Lower lobe of right lung (tissue), 2 donors: Measurements from ENCODE around the gene CYP4B1. TPM values are rescaled to one million over a fixed set of nuclear protein-coding genes. Genes with fewer than 3 reads are reported as not detected.
A peak's percentile ranks its signal among the peaks of the same experiment; 100 is the strongest.
"Not testable (repeated sequence)": the region's sequence is repeated elsewhere in the genome, so short reads cannot be mapped to it uniquely, and the experiment has no call there.

Experiments used
- ATAC-seq, 2 donors: fragments of 200-7000 bp; cut with Tn5 transposase; one replicate each; pipeline ENCODE4 v1.9.1; 2020 to 2022; ENCODE audit warnings: mild to moderate bottlenecking in 2 of 2, moderate library complexity in 2 of 2
- DNase-seq: peaks from one replicate; pipeline ENCODE4 v3.0.0-alpha.2; 2020
- H3K27ac ChIP-seq: fragments of 200-600 bp; one replicate; pipeline ENCODE4 v1.8.0; 2022
- H3K27me3 ChIP-seq: fragments of 200-600 bp; one replicate; pipeline ENCODE4 v1.8.0; 2022; ENCODE audit warnings: low read depth
- H3K36me3 ChIP-seq: fragments of 200-600 bp; one replicate; pipeline ENCODE4 v1.8.0; 2022; ENCODE audit warnings: mild to moderate bottlenecking
- H3K4me1 ChIP-seq: fragments of 200-600 bp; one replicate; pipeline ENCODE4 v1.8.0; 2022
- H3K4me3 ChIP-seq: fragments of 200-600 bp; one replicate; pipeline ENCODE4 v1.8.0; 2022; ENCODE audit warnings: mild to moderate bottlenecking
- H3K9me3 ChIP-seq: fragments of 200-600 bp; one replicate; pipeline ENCODE4 v1.8.0; 2022
- intact Hi-C: fragments of 100-400 bp; cut with DNase I; formaldehyde crosslinking; loops from one replicate; pipeline ENCODE4 v1.11.0; 2022
- total RNA-seq: library from RNA; stranded (reverse); fragmentation: NEBNext Ultra II Directional; extraction: Animal tissue kit (Norgen Biotek cat#: 25700); gene quantifications from one replicate; pipeline ENCODE4 v1.2.1, GENCODE V29; 2021
- TF ChIP-seq, protein P1 (sequence below): fragments of 200-600 bp; IDR thresholded peaks from one replicate; pipeline ENCODE4 v1.8.0; 2022; ENCODE audit warnings: antibody characterized with exemption, mild to moderate bottlenecking
- donor health status: DM: no; HTN: yes; CAD: no; lungs with severe emphysema.

The CYP4B1 gene
- total RNA-seq, 1 donor from 2014 or later = 210 TPM

GRCh38 chr1:46823151-46823550 lies 24.3 kb downstream of the CYP4B1 start:
- H3K9me3 ChIP-seq = no peaks in the 10 kb centered on the region
- intact Hi-C loops = no loop called here
- no peak for ATAC-seq
- DNase-seq = no peak
- TF ChIP-seq, protein P1, sequence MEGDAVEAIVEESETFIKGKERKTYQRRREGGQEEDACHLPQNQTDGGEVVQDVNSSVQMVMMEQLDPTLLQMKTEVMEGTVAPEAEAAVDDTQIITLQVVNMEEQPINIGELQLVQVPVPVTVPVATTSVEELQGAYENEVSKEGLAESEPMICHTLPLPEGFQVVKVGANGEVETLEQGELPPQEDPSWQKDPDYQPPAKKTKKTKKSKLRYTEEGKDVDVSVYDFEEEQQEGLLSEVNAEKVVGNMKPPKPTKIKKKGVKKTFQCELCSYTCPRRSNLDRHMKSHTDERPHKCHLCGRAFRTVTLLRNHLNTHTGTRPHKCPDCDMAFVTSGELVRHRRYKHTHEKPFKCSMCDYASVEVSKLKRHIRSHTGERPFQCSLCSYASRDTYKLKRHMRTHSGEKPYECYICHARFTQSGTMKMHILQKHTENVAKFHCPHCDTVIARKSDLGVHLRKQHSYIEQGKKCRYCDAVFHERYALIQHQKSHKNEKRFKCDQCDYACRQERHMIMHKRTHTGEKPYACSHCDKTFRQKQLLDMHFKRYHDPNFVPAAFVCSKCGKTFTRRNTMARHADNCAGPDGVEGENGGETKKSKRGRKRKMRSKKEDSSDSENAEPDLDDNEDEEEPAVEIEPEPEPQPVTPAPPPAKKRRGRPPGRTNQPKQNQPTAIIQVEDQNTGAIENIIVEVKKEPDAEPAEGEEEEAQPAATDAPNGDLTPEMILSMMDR = no peak
- no peak overlapping the region for H3K27ac ChIP-seq
- H3K4me1 ChIP-seq = peaks cover 14% of the 10 kb centered on the region
- peaks cover 11% of the 10 kb centered on the region for H3K36me3 ChIP-seq
- H3K4me3 ChIP-seq = no peak overlapping the region
- no peaks in the 10 kb centered on the region for H3K27me3 ChIP-seq

DNA sequence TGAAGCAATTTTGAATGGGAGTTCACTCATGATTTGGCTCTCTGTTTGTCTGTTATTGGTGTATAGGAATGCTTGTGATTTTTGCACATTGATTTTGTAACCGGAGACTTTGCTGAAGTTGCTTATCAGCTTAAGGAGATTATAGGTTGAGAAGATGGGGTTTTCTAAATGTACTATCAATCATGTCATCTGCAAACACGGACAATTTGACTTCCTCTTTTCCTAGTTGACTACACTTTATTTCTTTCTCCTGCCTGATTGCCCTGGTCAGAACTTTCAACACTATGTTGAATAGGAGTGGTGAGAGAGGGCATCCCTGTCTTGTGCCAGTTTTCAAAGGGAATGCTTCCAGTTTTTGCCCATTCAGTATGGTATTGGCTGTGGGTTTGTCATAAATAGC lies 28.0 kb downstream of the CYP4B1 start:
- H3K36me3 ChIP-seq, intact Hi-C loops: not testable (repeated sequence)

DNA sequence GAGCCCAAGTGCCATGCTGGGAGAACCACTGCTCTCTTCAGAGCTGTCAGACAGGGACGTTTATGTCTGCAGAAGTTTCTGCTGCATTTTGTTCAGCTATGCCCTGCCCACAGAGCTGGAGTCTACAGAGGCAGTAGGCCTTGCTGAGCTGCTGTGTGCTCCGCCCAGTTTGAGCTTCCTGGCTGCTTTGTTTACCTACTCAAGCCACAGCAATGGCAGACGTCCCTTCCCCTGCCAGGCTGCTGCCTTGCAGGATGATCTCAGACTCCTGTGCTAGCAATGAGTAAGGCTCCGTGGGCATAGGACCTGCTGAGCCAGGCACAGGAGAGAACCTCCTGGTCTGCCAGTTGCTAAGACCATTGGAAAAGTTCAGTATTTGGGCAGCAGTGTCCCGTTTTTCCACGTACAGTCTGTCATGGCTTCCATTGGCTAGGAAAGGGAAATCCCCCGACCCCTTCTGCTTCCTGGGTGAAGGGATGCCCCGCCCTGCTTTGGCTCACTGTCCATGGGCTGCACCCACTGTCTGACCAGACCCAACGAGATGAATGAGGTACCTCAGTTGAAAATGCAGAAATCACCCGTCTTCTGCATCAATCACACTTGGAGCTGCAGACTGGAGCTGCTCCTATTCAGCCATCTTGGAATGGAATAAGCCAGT lies 31.9 kb downstream of the CYP4B1 start:
- H3K27me3 ChIP-seq = no peaks in the 10 kb centered on the region
- no peaks in the 10 kb centered on the region for H3K9me3 ChIP-seq
- DNase-seq = no peak
- peak in 1 of 2 donors; percentile 7 for ATAC-seq
- no peaks in the 10 kb centered on the region for H3K36me3 ChIP-seq
- intact Hi-C loops = no loop called here
- TF ChIP-seq, protein P1 = no peak
- no peak overlapping the region for H3K4me3 ChIP-seq
- H3K27ac ChIP-seq = no peak overlapping the region
- H3K4me1 ChIP-seq = no peaks in the 10 kb centered on the region

More for the DNA sequence above, 28.0 kb downstream of the CYP4B1 start:
- H3K27me3 ChIP-seq, H3K4me1 ChIP-seq, H3K27ac ChIP-seq, ATAC-seq, DNase-seq, H3K9me3 ChIP-seq, H3K4me3 ChIP-seq: not testable (repeated sequence)

DNA sequence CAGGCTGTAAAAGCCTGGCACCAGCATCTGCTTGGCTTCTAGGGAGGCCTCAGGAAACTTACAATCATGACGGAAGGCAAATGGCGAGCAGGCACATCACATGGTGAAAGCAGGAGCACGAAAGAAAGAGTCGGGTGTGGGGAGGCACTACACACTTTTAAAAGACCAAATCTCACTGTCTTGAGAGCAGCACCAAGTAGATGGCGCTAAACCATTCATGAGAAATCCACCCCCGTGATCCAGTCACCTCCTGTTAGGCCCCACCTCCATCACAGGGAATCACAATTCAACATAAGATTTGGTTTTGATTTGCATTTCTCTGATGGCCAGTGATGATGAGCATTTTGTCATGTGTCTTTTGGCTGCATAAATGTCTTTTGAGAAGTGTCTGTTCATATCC lies 36.6 kb downstream of the CYP4B1 start:
- ATAC-seq, H3K9me3 ChIP-seq, H3K27me3 ChIP-seq, H3K4me3 ChIP-seq, H3K27ac ChIP-seq, H3K36me3 ChIP-seq, intact Hi-C loops, DNase-seq, H3K4me1 ChIP-seq: not testable (repeated sequence)

DNA sequence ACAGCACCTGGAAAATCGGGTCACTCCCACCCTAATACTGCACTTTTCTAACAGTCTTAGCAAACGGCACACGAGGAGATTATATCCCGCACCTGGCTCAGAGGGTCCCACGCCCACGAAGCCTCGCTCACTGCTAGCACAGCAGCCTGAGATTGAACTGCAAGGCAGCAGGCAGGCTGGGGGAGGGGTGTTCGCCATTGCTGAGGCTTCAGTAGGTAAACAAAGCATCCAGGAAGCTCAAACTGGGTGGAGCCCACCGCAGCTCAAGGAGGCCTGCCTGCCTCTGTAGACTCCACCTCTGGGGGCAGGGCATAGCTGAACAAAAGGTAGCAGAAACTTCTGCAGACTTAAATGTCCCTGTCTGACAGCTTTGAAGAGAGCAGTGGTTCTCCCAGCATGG lies 47.5 kb downstream of the CYP4B1 start:
- H3K27ac ChIP-seq, intact Hi-C loops, H3K9me3 ChIP-seq, H3K4me1 ChIP-seq, H3K4me3 ChIP-seq, ATAC-seq, H3K27me3 ChIP-seq, H3K36me3 ChIP-seq: not testable (repeated sequence)
- DNase-seq = peak; percentile 40

DNA sequence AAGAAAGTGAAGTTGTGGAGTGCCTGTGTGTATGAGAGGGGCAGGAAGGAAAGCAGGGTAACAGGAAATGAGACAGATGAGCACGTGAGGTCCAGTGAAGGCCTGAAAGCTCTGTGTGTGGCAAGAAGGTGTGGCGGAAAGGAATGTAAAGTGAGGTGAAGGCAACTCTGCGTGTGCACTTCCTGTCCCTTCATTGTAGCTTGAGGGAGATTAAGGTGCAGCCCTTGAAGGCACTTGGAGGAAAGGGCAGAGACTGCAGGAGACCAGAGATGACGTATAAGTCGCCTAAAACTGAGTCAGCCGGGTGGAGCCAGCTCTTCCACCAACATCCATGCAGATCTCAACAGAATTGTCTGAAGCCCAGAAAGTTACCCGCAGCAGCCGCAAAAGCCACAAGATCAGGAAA lies 58.8 kb downstream of the CYP4B1 start:
- H3K27ac ChIP-seq, H3K4me1 ChIP-seq, H3K36me3 ChIP-seq, intact Hi-C loops, H3K4me3 ChIP-seq, DNase-seq, H3K27me3 ChIP-seq, H3K9me3 ChIP-seq: not testable (repeated sequence)
- peak; percentile 87 to 93 for ATAC-seq

DNA sequence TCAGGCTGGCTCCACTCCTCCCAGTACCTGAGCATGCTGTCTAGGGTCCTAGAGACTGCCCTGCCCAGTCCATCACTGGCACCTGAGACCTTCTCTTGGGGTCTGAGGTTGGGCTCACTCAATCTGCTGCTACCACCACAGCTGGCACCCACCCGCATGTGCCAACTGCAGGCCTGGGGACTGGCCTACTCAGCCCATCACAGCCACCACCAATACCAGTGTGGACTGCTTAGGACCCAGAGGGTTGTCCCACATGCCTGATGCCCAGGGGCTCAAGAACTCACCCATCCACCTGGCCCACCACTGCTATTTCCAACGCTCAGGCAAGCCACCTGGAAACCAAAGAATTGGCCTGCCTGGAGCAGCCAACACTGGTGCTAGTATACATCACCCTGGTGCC lies 63.5 kb downstream of the CYP4B1 start:
- peaks cover 5% of the 10 kb centered on the region for H3K9me3 ChIP-seq

More for the DNA sequence above, 63.5 kb downstream of the CYP4B1 start:
- H3K36me3 ChIP-seq = no peaks in the 10 kb centered on the region
- TF ChIP-seq, protein P1 = no peak
- intact Hi-C loops = no loop called here
- no peaks in the 10 kb centered on the region for H3K4me1 ChIP-seq
- H3K27ac ChIP-seq = no peak overlapping the region
- ATAC-seq (peak in 1 of 2 donors; percentile 40), DNase-seq (no peak)
- no peaks in the 10 kb centered on the region for H3K27me3 ChIP-seq
- H3K4me3 ChIP-seq = no peak overlapping the region

Other genes with a start within 250 kb of the CYP4B1 start
- gene KNCN, start 247.4 kb upstream of the CYP4B1 start, total RNA-seq = not detected
- gene MKNK1, start 194.8 kb upstream of the CYP4B1 start, total RNA-seq = 77.6 TPM
- 30.2 TPM for gene MOB3C, start 182.2 kb upstream of the CYP4B1 start, total RNA-seq
- gene ATPAF1, start 130.7 kb upstream of the CYP4B1 start, total RNA-seq = 34.9 TPM
- gene TEX38, start 127.2 kb upstream of the CYP4B1 start, total RNA-seq = not detected
- 116 TPM for gene EFCAB14, start 79.9 kb upstream of the CYP4B1 start, total RNA-seq
- not detected for gene CYP4A11, start 142.4 kb downstream of the CYP4B1 start, total RNA-seq
- gene CYP4X1, start 224.6 kb downstream of the CYP4B1 start, total RNA-seq = 12.8 TPM